GM19463 (cell line): ENCODE results near the gene FARS2.

ENCODE experiments used
- ATAC-seq: cut with Tn5 transposase; IDR thresholded peaks from one replicate; pipeline ENCODE4 v1.9.1; 2021; ENCODE audit warnings: mild to moderate bottlenecking, moderate library complexity; ENCODE audit not compliant: unreplicated experiment

Gene FARS2

GRCh38 chr6:5710936-5711335 lies 449.6 kb downstream of the FARS2 start:
- no peak for ATAC-seq

- no peak for ATAC-seq
These were observed 451.3 kb downstream of the FARS2 start for GRCh38 chr6:5712349-5713215.

DNA sequence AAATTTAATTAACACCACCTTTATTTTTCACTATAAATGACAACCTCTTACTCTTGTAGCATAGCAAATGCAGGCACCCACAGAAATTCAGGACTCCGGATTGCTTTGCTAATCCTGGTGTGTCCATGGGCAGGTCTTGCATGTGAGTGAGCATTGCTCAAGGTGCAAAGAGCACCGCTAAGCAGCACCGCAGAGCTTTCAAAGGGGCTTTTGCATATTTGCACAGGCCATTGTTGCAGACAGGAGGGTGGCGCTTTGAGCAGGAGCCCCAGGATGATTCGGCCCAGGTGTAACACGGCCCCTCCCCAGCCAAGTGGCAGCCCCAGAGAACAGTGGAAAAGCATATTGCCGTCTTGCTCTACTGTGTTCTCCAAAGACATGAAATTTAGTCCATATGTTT lies 452.2 kb downstream of the FARS2 start:
- no peak for ATAC-seq

DNA sequence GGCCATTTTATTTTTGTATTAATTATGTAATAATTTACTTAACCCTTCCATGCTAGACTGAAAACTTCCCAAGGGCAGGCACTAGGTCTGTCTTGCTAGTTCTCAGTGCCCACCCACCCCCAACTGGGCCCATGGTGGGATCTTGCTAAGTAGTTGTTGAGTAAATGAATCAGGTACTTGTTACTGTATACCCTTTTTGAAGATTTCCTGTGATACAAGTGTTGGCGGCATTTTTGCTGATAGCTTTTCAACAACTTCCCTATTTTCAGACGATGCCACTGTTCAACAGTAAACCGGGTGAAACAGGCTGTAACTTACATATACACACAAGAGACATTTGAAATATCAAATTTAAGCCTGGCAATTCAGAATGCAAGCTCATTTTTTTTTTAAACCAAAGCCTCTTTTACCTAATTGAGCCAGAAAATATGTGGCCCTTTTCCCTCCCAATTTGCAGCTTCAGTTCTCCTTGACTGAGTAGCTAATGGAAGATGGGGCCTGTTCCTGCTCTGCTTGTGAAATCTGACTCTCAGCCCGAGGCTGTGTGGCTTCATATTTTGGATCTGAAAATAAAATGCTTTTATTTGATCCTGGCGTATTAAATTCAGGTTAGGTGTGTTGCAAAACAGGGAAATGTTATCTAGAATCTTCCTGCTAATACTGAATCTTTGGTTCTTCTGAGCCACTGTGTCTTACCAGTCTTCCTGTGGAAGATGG lies 457.1 kb downstream of the FARS2 start:
- ATAC-seq, result no peak

DNA sequence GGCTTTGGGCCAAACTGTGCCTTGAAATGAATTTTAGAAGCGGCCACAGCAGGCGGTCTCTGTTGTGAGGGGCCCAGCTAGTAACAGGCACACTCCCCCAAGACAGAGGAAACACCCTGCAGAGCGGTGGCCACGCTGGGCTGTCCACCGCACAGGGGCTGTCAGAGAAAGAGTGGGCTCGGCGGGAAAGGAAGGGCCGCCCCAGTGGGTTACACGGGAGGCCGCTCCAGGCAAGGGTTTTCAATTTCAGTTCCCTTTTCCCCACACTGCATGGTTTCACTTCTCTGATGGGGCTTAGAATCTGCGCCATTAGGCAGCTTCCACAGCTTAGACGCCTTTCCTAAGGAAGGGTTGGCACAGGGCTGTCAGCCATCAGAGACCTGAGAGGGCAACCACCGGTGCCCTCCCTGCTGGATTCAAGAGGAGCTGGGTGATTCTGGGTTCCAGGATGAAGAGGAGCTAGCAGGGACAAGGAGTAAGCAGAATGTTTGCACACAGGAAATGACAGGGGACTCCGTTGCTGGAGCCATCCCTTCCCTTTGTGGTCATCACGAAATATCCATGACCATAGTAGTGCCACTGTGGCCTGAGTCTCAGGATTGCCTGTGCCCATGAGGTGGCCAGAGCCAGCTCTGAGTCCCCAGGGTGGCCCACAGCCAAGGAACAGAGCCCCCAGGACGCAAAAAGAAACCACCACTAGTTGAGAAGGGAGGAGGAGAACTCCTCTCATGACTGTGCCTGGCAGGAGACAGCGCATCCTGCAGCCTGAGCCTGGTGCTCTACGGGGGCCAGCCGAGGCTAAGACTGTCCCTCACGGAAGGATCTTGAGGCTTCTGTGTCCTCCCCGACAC lies 462.8 kb downstream of the FARS2 start:
- ATAC-seq, result peak; percentile 96

GRCh38 chr6:5724911-5725310 lies 463.6 kb downstream of the FARS2 start:
- no peak for ATAC-seq

DNA sequence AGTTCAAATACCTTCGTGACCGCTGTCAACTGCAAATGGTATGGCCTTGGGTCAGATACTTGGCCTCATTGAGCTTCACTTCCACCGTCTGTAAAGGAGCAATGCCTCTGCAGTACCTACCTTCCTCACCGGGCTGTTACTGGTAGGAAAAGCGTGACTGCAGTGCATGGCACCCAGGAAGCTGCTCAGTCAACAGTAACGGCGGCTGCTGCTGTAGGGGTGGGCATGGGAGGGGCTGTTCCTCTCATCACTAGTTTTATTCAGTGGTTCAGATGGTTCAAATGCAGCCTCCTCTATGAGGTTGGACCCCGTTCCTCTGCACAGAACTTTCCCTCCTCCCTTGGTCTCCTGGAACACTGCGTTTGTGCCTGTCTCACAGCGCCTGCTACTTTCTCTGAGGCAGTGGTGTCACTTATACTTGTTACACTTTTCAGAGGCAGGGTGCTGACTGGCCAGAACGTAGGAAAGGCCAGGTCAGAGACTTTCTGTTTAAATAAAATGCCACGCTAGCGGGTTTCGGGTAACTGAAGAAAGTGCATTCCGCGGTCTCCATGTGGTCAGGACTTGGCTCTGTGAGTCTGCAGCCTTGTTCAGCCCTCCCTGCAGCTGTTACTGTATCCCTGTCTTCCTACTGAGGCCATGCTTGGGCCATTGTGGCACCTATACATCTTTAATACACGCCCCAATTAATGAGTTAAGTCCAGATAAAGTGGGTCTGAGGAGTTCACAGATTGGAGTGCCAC lies 465.8 kb downstream of the FARS2 start:
- no peak for ATAC-seq

DNA sequence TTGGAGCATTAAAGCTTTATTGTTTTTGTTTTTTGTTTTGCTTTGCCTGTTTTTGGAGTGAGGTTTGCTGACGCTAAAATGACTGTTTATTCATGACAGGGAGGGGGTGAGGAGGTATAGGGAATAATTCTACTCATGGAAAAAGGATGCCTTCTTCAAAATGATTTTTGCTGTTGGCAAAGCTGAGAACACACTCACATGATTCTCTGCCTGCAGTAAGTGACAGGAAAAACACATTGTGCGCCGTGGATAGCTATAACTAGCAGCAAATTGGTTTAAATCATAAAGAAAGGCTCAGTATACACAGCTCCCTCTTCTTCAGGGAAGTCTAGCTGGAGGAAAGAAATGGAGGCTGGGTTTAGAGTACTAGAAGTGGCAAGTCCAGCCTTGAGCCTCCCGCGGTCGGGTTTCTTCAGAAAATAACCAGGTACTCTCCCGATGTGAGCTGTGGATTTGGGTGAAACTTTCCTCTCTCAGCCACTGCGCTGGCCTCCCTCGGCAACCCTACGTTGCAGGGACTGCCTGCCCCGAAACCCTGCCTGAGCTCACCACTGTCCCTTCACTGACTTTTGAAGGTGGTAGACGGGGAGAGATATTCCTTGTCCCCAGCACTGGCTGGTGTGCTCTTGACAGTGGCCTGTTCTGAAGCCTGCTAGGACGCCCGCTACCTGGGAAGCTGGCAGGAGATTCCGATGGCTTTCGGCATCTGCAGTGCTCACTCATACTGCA lies 467.2 kb downstream of the FARS2 start:
- ATAC-seq, result no peak

- no peak for ATAC-seq
These were observed 467.7 kb downstream of the FARS2 start for GRCh38 chr6:5729080-5729434.

- no peak for ATAC-seq
These were observed 468.7 kb downstream of the FARS2 start for GRCh38 chr6:5729813-5730517.

DNA sequence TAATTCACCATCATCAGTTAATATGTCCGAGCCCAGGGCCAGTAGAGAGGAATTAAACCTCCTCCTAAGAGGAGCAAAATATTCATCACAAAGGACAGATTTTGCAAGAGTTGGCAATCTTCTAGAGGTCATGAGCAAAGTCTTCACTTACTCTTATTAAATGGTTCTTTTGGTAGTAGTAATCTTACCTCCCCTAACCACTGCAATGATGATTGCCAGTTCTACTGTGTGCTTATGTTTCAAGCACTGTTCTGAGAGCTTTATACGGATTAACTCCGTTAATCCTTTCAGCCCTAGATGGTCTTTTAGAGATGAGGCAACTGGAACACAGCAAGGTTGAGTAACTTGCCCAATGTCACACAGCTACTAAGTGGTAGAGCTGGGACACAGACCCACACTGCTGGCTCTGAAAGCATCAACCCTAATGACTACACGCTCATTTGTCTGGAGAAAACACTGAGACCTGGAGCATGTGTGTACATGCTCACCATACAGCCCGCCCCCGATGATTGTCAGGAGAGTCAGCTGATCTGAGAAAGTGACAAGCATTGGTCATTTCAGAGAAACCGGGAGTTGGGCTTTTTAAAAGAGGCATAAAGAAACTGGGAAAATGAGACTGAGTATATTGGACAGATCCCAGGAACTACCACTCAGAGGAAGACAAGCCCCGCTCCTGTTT lies 469.4 kb downstream of the FARS2 start:
- no peak for ATAC-seq

GRCh38 chr6:5731435-5731834 lies 470.1 kb downstream of the FARS2 start:
- ATAC-seq, result no peak

GRCh38 chr6:5732496-5732895 lies 471.2 kb downstream of the FARS2 start:
- no peak for ATAC-seq

DNA sequence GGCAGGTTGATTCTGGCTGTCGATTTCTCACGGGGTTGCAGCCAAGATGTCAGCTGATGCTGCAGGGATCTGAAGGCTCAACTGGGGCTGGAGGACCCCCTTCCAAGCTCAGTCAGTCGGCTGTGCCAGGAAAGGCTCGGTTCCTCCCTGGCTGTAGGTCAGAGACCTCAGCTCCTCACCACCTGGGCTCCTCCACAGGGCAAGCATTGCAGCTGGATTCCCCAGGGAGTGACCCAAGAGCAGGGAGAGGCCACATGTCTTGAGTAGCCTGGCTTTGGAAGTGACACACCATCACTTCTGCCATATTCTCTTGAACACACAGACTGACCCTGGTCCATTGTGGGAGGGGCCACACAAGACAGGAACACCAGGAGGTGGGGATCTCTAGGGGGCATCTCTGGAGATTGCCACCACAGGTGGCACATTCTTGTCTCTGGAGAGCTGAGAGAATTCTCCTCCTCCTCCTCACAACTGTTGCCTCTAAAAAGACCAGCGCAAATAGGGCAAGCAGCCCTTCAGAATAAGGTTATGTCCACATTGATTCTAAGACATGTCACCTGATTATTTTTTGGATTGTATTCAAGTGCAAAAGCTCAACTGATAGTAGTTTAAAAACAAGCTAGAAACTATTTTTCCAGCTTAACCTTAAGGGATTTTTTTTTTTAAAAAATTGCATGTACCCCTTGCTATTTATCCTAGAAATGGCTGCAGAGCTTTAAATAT lies 474.9 kb downstream of the FARS2 start:
- no peak for ATAC-seq

GRCh38 chr6:5737460-5737859 lies 476.1 kb downstream of the FARS2 start:
- no peak for ATAC-seq

- ATAC-seq, result no peak
These were observed 476.9 kb downstream of the FARS2 start for GRCh38 chr6:5738211-5738610.

- no peak for ATAC-seq
These were observed 483.2 kb downstream of the FARS2 start for GRCh38 chr6:5744497-5744896.

GRCh38 chr6:5745081-5745480 lies 483.8 kb downstream of the FARS2 start:
- no peak for ATAC-seq
